Hematopoietic multipotent progenitor cell treated with erythropoietin and hydrocortisone succinate and interleukin-3 and kit ligand, for 15 days (in vitro differentiated cells): Measurements from ENCODE around the gene CCDC34.

Experiments
- DNase-seq: peaks from one replicate; pipeline ENCODE4 v3.0.0-alpha.2; 2015; ENCODE audit warnings: low spot score

The CCDC34 gene

GRCh38 chr11:27290261-27291050 is 72.6 kb downstream of the CCDC34 start:
- DNase-seq = no peak
